VCaP (cell line): Measurements from ENCODE around the gene ARL5A.

Experiments
- H3K27ac ChIP-seq: fragments of 450-650 bp; 2 replicates; pipeline ENCODE4 v1.5.1; 2017
- CTCF ChIP-seq: fragments of 450-650 bp; conservative IDR thresholded peaks from 2 replicates; pipeline ENCODE4 v1.5.1; 2017; ENCODE audit warnings: mild to moderate bottlenecking, moderate library complexity

The ARL5A gene

GRCh38 chr2:151783133-151783520 lies 45.1 kb downstream of the ARL5A start:
- no peak for TF ChIP-seq CTCF
- no peak overlapping the region for H3K27ac ChIP-seq

GRCh38 chr2:151782378-151783132 lies 45.7 kb downstream of the ARL5A start:
- H3K27ac ChIP-seq: no peak overlapping the region
- no peak for TF ChIP-seq CTCF

- TF ChIP-seq CTCF: no peak
- H3K27ac ChIP-seq: no peak overlapping the region
These were observed 46.6 kb downstream of the ARL5A start for GRCh38 chr2:151781642-151782041.

GRCh38 chr2:151780938-151781337 lies 47.3 kb downstream of the ARL5A start:
- no peak overlapping the region for H3K27ac ChIP-seq
- TF ChIP-seq CTCF: no peak

GRCh38 chr2:151777935-151778334 lies 50.3 kb downstream of the ARL5A start:
- no peak for TF ChIP-seq CTCF
- no peak overlapping the region for H3K27ac ChIP-seq

- H3K27ac ChIP-seq: no peak overlapping the region
- no peak for TF ChIP-seq CTCF
These were observed 50.7 kb downstream of the ARL5A start for GRCh38 chr2:151777487-151777886.

GRCh38 chr2:151776367-151776766 lies 51.9 kb downstream of the ARL5A start:
- H3K27ac ChIP-seq: no peak overlapping the region
- no peak for TF ChIP-seq CTCF
